Muscle layer of colon (tissue), 2 donors: ENCODE measurements around the gene ALK.

Experiments used
- H3K27ac ChIP-seq: one replicate; pipeline ENCODE4 v1.7.0; 2013; ENCODE audit warnings: low read depth, mild to moderate bottlenecking, low read length, moderate library complexity
- H3K27me3 ChIP-seq, 2 donors: one replicate each; pipeline ENCODE4 v1.7.0; 2013; ENCODE audit warnings: low read length in 2 of 2, mild to moderate bottlenecking in 2 of 2; ENCODE audit not compliant: insufficient read depth in 2 of 2, control insufficient read depth in 1 of 2
- H3K36me3 ChIP-seq: one replicate; pipeline ENCODE4 v1.7.0; 2013; ENCODE audit warnings: mild to moderate bottlenecking, low read length; ENCODE audit not compliant: insufficient read depth
- H3K4me1 ChIP-seq: one replicate; pipeline ENCODE4 v1.7.0; 2013; ENCODE audit warnings: mild to moderate bottlenecking, low read length; ENCODE audit not compliant: insufficient read depth
- H3K4me3 ChIP-seq, 2 donors: one replicate each; pipeline ENCODE4 v1.7.0; 2013; ENCODE audit warnings: low read length in 2 of 2, low read depth in 1 of 2, mild to moderate bottlenecking in 1 of 2, moderate library complexity in 1 of 2
- H3K9ac ChIP-seq: one replicate; pipeline ENCODE4 v1.7.0; 2013; ENCODE audit warnings: low read length
- H3K9me3 ChIP-seq: one replicate; pipeline ENCODE4 v1.7.0; 2013; ENCODE audit warnings: mild to moderate bottlenecking, low read length
- donor health status: abdominal sarcoma.
- donor health status: Adenocarcinoma of cecum.

ALK gene

DNA sequence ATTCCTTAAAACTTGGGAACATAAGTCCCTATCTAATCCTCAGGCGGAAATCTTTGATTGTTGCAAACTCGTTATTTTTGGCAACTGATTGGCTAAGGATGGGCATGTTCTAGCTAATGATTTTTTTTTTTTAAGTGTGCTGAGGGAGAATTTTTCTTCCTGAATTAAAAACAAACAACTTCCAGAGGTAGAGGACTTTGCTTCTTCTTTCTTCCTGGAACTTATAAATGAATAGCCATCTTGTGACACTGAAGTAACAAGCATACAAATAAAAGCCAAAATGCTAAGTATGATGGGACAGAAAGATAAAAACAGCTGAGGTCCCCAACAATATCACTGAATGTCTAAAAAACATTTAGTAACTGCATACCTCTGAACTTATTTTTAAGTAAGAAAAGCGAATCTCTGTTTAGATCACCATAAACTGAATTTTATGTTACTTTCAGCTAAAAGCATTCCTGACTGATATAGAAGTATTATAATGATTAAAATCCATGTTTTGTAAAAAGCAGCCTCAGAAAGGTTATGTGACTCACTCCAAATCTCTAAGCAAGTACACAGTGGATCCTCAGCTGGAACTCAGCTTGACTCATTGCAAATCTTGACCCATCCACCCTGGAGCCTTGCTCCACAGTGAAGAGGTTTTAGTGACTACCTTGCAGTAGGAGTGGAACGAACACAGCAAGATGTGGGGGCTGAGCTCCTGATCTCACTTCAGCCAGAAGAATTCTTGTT, 461.8 kb downstream of the ALK start:
- Histone ChIP-seq H3K27ac (no peak overlapping the region), H3K4me1 (no peaks in the 10 kb centered on the region), H3K36me3 (no peaks in the 10 kb centered on the region), H3K9me3 (no peaks in the 10 kb centered on the region), H3K9ac (no peak overlapping the region), H3K27me3 (no peaks in the 10 kb centered on the region), H3K4me3 (no peak overlapping the region)

DNA sequence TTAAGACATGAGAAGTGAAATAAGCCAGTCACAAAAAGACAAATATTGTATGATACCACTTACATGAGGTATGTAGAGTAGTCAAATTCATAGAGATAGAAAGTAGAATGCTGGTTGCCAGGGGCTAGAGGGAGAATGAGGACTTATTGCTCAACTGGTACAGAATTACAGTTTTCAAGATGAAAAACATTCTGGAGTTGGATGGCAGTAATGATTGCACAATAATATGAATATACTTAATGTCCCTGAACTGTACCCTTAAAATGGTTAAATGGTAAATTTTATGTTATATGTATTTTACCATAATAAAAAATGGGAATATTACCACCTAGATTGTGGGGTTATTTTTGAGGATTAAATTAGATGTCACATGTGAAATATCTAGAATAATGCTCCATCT, 465.0 kb downstream of the ALK start:
- Histone ChIP-seq H3K27ac (no peak overlapping the region), H3K27me3 (no peaks in the 10 kb centered on the region), H3K4me3 (no peak overlapping the region), H3K36me3 (no peaks in the 10 kb centered on the region), H3K4me1 (no peaks in the 10 kb centered on the region), H3K9ac (no peak overlapping the region), H3K9me3 (no peaks in the 10 kb centered on the region)

DNA sequence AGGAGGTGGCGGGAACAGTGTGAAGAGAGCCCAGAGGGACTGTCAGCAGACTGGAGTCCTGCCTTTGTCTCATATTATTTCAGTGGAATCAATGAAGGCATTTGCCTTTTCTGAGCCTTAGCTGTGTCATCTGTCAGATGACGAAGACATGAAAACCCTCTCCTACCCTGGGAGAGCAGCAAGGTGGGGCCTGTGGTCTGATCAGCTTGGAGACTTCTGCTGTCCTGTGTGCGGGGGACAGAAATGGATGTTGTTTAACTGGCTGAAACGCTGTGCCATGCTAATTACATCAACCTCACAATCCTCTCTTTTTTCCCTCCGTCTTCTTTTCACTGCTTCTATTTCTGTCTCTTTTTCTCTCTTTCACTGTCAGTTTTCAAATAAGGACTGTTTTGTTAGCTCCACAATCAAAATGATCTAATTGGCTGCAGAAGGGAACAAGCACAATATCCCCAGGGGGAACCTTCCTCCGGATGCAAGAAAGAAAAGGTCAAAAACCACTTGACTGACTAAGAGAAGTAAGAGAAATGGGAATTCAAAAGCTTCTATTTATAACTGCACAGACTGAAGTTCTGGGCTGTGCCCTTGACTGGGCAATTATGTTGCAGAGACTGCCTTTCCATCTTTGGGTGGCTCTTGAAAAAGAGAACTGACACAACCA, 466.1 kb downstream of the ALK start:
- Histone ChIP-seq H3K27me3 (no peaks in the 10 kb centered on the region), H3K36me3 (no peaks in the 10 kb centered on the region), H3K27ac (no peak overlapping the region), H3K4me1 (no peaks in the 10 kb centered on the region), H3K9ac (no peak overlapping the region), H3K4me3 (no peak overlapping the region), H3K9me3 (no peaks in the 10 kb centered on the region)

DNA sequence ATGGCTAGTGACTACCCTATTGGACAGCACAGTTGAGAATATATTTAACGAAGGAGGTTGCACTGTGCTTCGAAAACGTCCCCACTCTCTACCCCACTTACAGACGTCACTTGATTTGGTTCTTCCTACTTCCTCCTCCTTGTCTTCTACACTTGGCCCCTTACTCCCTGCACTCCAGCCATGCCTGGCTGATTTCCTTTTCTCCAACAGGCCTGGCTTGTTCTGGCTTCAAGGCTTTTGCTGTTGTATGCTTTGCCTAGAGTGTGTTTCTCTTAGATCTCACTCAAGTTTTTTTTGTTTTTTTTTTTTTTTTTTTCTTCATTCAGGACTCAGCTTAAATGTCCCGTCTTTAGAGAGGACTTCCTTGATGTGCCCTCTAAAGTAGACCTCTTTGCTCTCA, 469.4 kb downstream of the ALK start:
- H3K27me3 ChIP-seq = no peaks in the 10 kb centered on the region
- no peaks in the 10 kb centered on the region for H3K36me3 ChIP-seq
- no peak overlapping the region for H3K4me3 ChIP-seq
- no peaks in the 10 kb centered on the region for H3K9me3 ChIP-seq
- no peak overlapping the region for H3K9ac ChIP-seq
- no peak overlapping the region for H3K27ac ChIP-seq
- no peaks in the 10 kb centered on the region for H3K4me1 ChIP-seq

DNA sequence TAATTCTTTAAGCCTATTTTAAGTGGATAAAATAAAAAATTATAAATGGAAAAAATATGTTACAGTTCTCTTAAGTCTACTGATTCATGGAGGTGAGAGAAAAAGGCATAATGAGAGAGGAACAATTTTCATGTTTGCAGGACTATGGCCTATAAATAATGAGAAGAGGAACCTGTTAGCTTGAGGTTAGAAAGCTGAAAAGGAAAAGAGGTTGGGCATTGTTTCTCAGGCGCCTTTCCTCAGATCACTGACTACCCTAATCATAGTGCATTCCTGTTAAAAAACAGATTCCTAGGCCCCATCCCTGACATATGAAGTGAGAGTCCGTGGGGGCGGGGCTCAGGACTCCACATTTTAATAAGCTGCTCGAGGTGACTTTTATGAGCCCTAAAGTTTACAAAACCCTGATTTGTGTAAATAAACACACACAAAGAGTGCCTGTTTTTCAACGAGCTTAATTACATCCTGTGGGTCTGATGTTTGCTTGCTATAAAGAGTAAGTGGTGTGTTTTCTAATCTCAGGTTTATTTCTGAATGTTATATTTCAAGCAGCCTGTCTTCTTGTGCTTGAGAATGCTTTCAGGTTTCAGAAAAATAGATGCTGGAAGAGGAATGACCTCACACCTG, 470.7 kb downstream of the ALK start:
- Histone ChIP-seq H3K4me1 (no peaks in the 10 kb centered on the region), H3K4me3 (no peak overlapping the region), H3K27ac (no peak overlapping the region), H3K27me3 (no peaks in the 10 kb centered on the region), H3K9ac (no peak overlapping the region), H3K36me3 (no peaks in the 10 kb centered on the region), H3K9me3 (no peaks in the 10 kb centered on the region)

DNA sequence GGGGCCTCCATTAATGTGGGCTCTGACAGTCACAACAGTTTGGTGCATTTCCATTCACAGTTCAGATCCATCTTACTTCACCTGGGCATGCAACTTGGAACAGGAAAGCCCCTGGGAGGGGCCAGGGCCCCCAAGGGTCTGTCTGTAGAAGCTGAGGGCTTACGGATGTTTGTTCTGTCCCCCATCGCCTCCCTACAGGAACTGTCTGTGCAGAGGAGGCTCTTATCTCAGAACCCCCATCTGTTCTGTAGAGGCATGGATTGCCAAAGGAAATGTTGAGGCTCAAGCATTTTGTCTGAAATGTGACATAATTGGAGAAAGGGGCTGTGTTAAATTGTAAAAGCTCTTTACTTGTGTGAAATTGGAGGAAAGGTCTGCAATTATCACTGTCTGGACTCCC, 471.9 kb downstream of the ALK start:
- H3K9ac ChIP-seq = no peak overlapping the region
- H3K27me3 ChIP-seq = no peaks in the 10 kb centered on the region
- no peaks in the 10 kb centered on the region for H3K9me3 ChIP-seq
- no peaks in the 10 kb centered on the region for H3K36me3 ChIP-seq
- no peak overlapping the region for H3K27ac ChIP-seq
- H3K4me1 ChIP-seq = no peaks in the 10 kb centered on the region
- H3K4me3 ChIP-seq = no peak overlapping the region

DNA sequence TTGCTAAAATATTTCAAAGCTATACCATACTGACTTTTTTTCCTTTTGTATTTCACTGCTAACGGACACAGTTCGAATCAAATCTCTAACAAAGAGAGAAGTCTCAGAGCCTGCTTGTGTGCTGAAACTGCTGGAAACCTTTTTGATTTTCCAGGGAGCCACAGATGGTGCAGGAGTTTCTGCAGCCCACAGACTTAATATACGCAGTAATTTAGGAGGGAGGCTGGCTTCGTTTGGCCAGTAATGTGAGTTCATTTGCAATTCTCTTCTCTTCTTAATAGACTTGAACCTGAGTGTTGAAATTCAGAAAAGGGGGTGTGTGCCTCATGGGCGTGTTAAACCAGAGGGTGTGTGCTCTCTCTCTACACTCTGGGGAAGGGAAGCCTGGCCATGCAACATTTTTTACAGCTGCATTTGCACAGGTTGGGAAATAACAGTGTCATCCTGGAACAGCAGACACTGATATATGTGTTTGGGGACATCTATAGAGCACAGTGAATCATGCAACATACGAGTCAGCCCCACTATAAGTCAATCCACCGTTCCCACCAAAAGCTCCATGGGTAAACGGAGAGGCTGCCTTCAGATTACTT, 473.2 kb downstream of the ALK start:
- no peaks in the 10 kb centered on the region for H3K36me3 ChIP-seq
- H3K27ac ChIP-seq = no peak overlapping the region
- no peaks in the 10 kb centered on the region for H3K9me3 ChIP-seq
- no peak overlapping the region for H3K4me3 ChIP-seq
- no peak overlapping the region for H3K9ac ChIP-seq
- H3K27me3 ChIP-seq = no peaks in the 10 kb centered on the region
- no peaks in the 10 kb centered on the region for H3K4me1 ChIP-seq

DNA sequence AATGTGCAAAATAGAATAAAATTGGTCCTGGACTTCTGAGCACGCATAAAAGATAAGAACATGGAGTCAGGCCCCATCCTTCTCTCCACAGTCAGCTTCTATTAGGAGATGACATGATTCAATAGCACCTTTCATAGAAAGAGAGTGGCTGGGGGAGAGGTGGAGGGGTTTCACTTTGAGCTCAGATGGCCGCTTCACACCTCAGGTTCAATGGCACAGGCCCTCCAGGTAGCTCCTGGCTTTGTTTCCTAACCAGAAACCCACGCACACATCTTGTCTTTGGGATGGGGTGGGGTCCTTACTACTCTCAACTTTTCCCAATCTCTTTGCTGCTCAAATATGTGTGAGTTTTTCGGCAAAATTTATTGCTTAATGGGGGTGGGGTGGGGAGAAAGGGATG, 473.9 kb downstream of the ALK start:
- no peaks in the 10 kb centered on the region for H3K9me3 ChIP-seq
- H3K9ac ChIP-seq = no peak overlapping the region
- no peaks in the 10 kb centered on the region for H3K36me3 ChIP-seq
- H3K27me3 ChIP-seq = no peaks in the 10 kb centered on the region
- H3K4me3 ChIP-seq = no peak overlapping the region
- H3K27ac ChIP-seq = no peak overlapping the region
- no peaks in the 10 kb centered on the region for H3K4me1 ChIP-seq

DNA sequence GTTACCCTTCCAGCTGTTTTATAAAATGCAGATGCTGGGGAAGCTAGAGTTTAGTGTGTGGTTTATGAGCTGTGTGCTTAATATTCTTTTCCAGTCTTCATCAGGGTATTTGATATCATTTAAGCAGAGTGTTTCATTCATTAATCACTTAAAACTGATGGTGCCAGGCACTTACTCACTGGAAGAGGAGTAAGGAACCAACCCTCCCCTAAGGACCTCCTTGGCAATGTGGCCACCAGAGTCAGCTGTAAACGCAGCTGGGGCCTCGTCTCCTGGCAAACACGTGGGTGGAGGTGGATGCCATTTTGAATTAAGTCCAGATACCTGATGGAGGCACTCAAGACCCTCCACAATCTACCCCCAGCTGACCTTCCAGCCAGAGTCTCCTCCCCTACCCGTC, 474.5 kb downstream of the ALK start:
- Histone ChIP-seq H3K9me3 (no peaks in the 10 kb centered on the region), H3K9ac (no peak overlapping the region), H3K4me1 (no peaks in the 10 kb centered on the region), H3K36me3 (no peaks in the 10 kb centered on the region), H3K4me3 (no peak overlapping the region), H3K27me3 (no peaks in the 10 kb centered on the region), H3K27ac (no peak overlapping the region)

DNA sequence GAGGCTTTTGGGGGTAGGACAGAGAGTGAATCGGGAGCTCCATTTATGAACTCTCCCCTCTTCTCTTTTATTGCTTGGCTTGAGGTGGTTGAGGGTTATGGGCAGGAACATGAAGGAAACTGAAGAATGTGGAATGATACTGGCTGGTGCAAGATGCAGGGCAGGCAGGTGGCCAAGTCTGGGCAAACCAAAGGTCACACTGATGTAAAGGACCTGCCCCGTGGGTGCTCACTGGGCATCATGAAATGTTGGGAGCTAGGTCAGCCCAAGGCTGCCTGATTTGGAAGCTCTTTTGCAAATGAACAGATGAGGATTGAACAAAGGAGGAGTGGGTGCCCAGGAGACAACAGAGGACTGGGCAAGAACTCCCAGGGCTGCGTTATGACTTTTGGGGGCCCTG, 477.2 kb downstream of the ALK start:
- H3K9ac ChIP-seq = no peak overlapping the region
- no peaks in the 10 kb centered on the region for H3K4me1 ChIP-seq
- no peak overlapping the region for H3K4me3 ChIP-seq

DNA sequence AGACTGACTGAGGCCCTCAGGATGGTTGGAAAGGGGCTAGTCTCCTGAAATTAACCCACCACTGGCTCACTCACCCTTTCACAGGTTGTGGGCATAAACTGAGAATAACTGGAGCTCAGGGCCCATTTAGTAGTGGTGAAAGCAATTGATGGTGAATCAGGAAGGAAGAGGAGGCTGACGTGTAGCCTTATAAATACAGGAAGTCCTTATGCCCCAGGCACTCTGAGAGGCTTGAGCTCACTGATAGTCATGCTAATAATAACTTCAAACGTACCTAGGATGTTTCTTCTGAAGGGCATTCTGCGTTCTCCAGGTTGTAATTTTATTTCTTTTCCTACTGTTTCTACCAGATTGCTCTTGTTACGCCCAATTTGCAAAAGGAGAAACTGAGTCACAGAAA, 477.8 kb downstream of the ALK start:
- no peaks in the 10 kb centered on the region for H3K9me3 ChIP-seq
- no peak overlapping the region for H3K27ac ChIP-seq

More for the DNA sequence above, 477.2 kb downstream of the ALK start:
- no peaks in the 10 kb centered on the region for H3K36me3 ChIP-seq
- no peaks in the 10 kb centered on the region for H3K27me3 ChIP-seq
- no peak overlapping the region for H3K27ac ChIP-seq
- no peaks in the 10 kb centered on the region for H3K9me3 ChIP-seq

More for the DNA sequence above, 477.8 kb downstream of the ALK start:
- Histone ChIP-seq H3K27me3 (no peaks in the 10 kb centered on the region), H3K9ac (no peak overlapping the region), H3K4me3 (no peak overlapping the region), H3K36me3 (no peaks in the 10 kb centered on the region), H3K4me1 (no peaks in the 10 kb centered on the region)
